Sciatic nerve (tissue), 2 donors: Measurements from ENCODE around the gene SERPINI1. TPM values are rescaled to one million over a fixed set of nuclear protein-coding genes. Genes with fewer than 3 reads are reported as not detected.
"Not testable (repeated sequence)": the region's sequence is repeated elsewhere in the genome, so short reads cannot be mapped to it uniquely, and the experiment has no call there.

Experiments used
- ATAC-seq: fragments of 200-7000 bp; cut with Tn5 transposase; one replicate; pipeline ENCODE4 v1.9.1; 2020; ENCODE audit warnings: mild to moderate bottlenecking, moderate library complexity
- DNase-seq: peaks from one replicate; pipeline ENCODE4 v3.0.0-alpha.2; 2020; ENCODE audit warnings: low spot score
- intact Hi-C: fragments of 100-400 bp; cut with DNase I; formaldehyde crosslinking; loops from one replicate; pipeline ENCODE4 v1.14.2; 2022
- total RNA-seq: library from RNA; stranded (reverse); fragmentation: NEBNext Ultra II Directional; extraction: Animal tissue kit (Norgen Biotek cat#: 25700); gene quantifications from one replicate; pipeline ENCODE4 v1.2.1, GENCODE V29; 2021
- donor health status: DM: no; HTN: no; CAD: no.
- donor health status: DM: no; HTN: no; CAD: no.

Gene SERPINI1
- total RNA-seq, 1 donor from 2014 or later: 10.4 TPM

GRCh38 chr3:167776066-167776685, 40.7 kb downstream of the SERPINI1 start:
- ATAC-seq: no peak
- intact Hi-C loops: no loop called here
- DNase-seq: no peak

GRCh38 chr3:167777356-167777755, 41.8 kb downstream of the SERPINI1 start:
- DNase-seq: no peak
- intact Hi-C loops: no loop called here

DNA sequence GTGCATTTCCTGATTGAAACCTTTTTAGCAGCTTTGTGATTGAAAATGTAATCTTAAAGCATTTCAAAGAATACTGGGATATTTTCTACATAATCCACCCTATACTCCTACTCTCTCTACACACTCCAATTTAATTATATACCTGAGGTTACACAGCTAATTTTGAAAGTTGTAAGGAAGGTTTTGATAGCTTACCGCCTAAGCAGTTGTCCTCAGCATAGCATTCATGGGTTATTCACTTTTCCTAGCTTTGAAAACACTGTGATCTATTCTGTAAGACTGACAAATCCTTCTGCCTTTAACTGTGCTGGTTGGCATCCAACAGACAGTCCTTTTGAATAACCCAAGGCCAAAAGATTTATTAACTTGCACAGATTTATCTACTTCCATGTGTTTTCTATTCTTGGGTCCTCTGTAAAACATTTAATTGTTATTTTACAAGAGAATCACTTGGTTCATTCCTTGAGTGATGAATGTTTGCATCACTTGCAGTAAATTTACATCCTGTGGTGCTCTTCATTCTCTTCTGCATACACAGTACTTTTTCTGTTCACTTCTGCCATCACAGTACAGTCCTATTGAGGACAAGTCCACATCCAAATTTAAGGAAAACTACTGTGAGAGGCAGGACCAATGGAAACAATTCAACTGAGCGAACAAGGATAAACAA, 44.8 kb downstream of the SERPINI1 start:
- DNase-seq: no peak
- intact Hi-C loops: no loop called here
- ATAC-seq: no peak

More at GRCh38 chr3:167777356-167777755, 41.8 kb downstream of the SERPINI1 start:
- ATAC-seq: no peak

DNA sequence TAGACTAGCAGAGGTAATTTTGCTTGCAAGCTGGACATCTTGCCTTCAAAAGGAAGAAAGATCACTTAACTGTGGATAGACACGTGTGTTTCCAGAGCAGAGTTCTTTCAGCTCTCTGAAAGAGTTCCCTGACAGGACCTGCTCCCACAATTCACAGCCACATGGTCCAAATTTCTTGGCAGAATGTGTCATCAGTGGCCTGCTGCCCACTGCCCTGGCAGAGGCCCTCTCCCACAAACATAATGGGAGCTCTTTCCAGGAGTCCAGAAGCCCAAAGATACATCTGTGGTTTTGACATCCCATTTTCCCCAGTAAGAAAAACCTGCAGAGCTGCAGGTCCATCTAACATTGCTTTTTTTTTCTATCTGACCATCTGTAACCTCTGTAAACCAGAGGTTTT, 48.3 kb downstream of the SERPINI1 start:
- ATAC-seq (peak; percentile 51), DNase-seq (no peak)
- intact Hi-C loops: no loop called here

DNA sequence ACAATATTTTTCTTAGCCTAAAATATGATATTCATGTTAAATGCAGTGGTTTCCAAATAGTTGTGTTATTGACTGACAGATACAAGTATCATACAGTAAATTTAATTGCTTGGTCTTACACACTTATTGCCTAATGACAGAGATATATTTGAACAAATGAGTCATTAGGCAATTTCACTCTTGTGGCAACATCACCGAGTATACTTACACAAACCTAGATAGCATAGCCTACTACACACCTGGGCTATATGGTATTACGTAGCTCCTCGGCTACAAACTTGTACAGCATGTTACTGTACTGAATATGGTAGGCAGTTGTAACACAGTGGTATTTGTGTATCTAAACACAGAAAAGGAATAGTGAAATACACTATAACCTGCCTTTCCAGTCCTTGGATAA, 50.3 kb downstream of the SERPINI1 start:
- DNase-seq (no peak), ATAC-seq (no peak)
- intact Hi-C loops: no loop called here

DNA sequence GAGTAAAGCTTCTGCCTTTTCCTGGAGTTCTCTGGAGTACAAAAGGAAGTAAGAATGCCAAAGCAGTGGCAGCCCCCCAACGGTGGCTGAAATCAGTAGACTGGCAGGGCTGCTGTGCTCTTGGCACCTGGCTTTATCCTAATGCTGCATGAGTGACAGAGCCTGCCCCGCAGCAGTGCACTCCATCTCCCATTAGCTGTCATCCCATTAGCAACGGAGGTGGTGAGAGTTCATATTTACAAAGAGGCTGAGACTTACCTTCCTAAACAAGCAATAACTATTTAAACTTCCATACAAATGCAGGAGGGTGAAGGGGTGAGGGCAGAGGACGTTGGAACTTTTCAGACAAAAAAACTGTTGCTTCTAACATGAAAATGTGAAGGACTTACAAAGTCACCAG, 51.9 kb downstream of the SERPINI1 start:
- ATAC-seq (no peak), DNase-seq (no peak)
- intact Hi-C loops: no loop called here

GRCh38 chr3:167798443-167798842, 62.9 kb downstream of the SERPINI1 start:
- ATAC-seq (no peak), DNase-seq (no peak)
- intact Hi-C loops: no loop called here

- intact Hi-C loops: no loop called here
- no peak for DNase-seq
- no peak for ATAC-seq
Observed at GRCh38 chr3:167808910-167809309, 73.4 kb downstream of the SERPINI1 start.

DNA sequence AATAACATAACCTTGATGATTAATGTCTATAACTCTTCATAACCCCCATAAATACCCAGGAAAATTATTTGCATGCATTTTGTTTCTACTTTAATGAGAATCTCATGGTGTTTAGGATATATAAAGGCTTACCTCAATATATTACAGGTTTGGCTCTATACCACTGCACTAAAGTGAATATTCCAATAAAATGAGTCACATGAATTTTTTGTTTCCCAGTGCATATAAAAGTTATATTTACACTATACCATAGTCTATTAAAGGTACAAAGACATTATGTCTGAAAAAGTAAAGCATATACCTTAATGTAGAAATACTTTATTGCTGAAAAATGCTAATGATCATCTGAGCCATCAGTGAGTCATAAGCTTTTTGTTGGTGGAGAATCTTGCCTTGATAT, 74.7 kb downstream of the SERPINI1 start:
- ATAC-seq: no peak
- intact Hi-C loops: no loop called here
- DNase-seq: no peak

DNA sequence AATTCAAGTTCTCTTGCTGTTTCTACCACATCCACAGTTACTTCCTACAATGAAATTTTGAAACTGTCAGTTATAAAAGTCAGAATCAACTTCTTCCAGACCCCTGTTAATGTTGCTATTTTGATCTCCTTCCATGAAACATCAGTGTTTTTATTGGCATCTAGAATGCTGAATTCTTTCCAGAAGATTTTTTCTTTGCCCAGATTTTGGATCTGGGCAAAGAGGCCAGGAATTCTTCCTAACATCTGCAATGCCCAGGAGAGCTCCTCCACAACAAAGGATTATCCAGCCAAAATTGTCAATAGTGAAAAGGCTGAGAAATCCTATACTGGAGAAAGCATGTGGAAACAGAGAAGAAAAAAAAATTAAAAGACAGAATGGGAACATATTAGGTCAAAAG, 75.5 kb downstream of the SERPINI1 start:
- DNase-seq (no peak), ATAC-seq (peak; percentile 73)
- intact Hi-C loops: no loop called here

GRCh38 chr3:167813169-167814123, 77.9 kb downstream of the SERPINI1 start:
- peak; percentile 41 for ATAC-seq
- intact Hi-C loops: no loop called here
- DNase-seq: no peak

DNA sequence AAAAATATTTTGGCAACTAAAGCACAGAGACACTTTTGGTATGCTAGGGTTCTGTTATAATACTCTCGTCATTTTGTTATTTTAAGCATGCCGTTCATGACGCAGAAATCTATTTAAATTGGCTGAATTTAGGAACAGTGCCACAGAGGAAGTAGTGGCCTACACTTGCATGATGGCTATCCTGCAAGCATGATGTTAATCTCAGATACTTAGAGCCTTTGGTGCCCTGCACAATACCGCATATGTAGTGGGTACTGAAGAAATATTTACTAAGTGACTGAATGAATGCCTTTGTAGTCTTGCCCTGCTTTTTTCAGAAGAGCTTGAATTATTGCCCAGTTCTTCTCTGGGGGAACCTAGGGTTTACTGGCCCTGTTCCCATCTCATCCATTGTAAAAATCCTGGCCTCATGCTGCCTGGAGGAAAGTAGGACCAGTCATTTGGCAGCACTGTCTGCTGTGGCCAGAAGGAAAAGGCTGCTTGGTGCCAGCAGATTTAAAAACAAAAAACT, 79.0 kb downstream of the SERPINI1 start:
- ATAC-seq (peak; percentile 88), DNase-seq (no peak)
- intact Hi-C loops: no loop called here

GRCh38 chr3:167816953-167817352, 81.4 kb downstream of the SERPINI1 start:
- ATAC-seq (no peak), DNase-seq (no peak)
- intact Hi-C loops: no loop called here

- ATAC-seq (no peak), DNase-seq (no peak)
- intact Hi-C loops: no loop called here
Observed at GRCh38 chr3:167820102-167820865, 84.8 kb downstream of the SERPINI1 start.

DNA sequence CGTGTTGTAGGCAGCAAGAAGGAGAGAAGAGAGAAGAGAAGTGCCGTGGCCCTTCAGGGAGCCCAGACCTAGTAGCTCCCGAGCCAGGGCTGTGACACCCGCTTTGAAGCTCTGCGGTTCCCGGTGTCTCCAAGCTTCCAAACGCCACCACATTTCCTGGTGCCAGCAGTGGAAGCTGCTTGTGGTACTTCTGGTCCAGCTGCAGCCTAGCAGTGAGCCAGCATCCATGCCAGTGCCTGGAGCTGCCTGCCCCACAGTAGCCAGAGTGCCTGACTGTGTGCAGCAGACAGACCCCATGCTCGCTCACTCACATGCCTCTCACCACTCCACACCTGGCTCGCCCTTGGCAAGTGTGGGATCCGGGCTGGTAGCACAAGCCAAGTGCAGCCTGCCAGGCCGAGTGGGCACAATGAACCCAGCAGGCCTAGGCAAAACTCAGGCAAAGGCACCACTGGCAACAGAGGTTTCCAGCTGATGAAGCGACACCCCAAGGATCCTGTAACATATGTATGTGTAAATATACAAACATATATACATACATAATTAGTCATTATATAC, 85.8 kb downstream of the SERPINI1 start:
- DNase-seq: no peak

DNA sequence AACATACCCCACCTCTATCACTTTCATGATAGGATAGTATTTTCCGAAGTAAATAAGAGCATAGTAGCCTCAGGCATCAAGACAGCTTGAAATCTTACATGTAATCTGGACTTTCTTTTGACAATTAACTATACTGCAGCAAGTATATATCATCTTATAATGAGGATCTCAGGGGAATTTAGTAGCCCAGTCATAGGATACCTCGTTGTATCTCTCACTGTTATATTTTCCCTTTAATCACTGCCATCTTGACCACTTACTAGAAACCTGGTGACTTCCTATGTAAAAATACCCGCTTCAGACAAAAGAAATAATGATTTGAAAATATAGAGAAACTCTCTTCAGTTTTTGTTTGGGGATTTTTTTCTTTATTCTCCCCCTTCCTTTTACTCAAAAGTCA, 88.2 kb downstream of the SERPINI1 start:
- intact Hi-C loops: no loop called here
- DNase-seq: no peak
- ATAC-seq: no peak

More for the DNA sequence above, 85.8 kb downstream of the SERPINI1 start:
- intact Hi-C loops: no loop called here
- ATAC-seq: no peak

DNA sequence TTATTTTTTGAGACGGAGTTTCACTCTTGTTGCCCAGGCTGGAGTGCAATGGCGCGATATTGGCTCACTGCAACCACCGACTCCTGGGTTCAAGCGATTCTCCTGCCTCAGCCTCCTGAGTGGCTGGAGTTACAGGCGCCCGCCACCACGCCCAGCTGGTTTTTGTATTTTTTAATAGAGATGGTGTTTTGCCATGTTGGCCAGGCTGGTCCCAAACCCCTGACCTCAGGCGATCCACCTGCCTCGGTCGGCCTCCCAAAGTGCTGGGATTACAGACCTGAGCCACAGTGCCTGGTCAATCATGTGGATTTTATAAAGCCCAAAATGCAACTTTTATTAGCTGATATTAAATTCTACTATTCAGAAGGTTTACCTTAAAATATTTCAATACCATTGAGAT, 92.1 kb downstream of the SERPINI1 start:
- DNase-seq, intact Hi-C loops, ATAC-seq: not testable (repeated sequence)

- intact Hi-C loops: no loop called here
- DNase-seq (no peak), ATAC-seq (no peak)
Observed at GRCh38 chr3:167829071-167829470, 93.5 kb downstream of the SERPINI1 start.

DNA sequence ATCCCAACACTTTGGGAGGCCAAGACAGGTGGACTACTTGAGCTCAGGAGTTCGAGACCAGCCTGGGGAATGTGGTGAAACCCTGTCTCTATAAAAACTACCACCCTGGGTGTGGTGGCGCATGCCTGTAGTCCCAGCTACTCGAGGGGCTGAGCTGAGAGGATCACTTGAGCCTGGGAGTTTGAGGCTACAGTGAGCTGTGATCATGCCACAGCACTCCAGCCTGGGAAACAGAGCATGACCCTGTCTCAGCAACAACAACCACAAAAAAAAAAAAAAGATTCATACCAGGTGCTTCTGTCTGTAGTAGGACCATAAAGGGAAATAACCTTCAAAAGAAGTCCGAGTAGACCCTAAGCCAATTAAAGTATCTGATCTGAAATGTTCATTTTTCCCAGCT, 94.5 kb downstream of the SERPINI1 start:
- intact Hi-C loops: no loop called here
- DNase-seq (no peak), ATAC-seq (no peak)
